K562 (cell line): ENCODE measurements around the gene PPP1R37. TPM values are rescaled to one million over a fixed set of nuclear protein-coding genes. Genes with fewer than 3 reads are reported as not detected.

Experiments
- CBFA2T2 ChIP-seq: fragments of 450-650 bp; conservative IDR thresholded peaks from 2 replicates; pipeline ENCODE4 v1.6.1; 2017; ENCODE audit warnings: mild to moderate bottlenecking
- CCAR2 ChIP-seq: fragments of 200-400 bp; formaldehyde crosslinking; IDR thresholded peaks from 2 replicates; pipeline ENCODE4 v1.6.1; 2017; ENCODE audit warnings: mild to moderate bottlenecking, low read depth, low read length
- DPF2 ChIP-seq: fragments of 450-650 bp; IDR thresholded peaks from 2 replicates; pipeline ENCODE4 v1.6.1; 2016
- EP300 ChIP-seq: IDR thresholded peaks from 2 replicates; pipeline ENCODE4 v1.6.1; 2012; ENCODE audit warnings: low read length, improper control_type of control experiment
- ETV5 ChIP-seq: sonication (generic); formaldehyde crosslinking; IDR thresholded peaks from 2 replicates; pipeline ENCODE4 v1.4.0; 2020; ENCODE audit warnings: low read depth, mild to moderate bottlenecking, missing genetic modification reagents
- FOXA3 ChIP-seq, 2 experiments: fragments of 450-650 bp in 1 of 2; sonication (generic) in 1 of 2; formaldehyde crosslinking; IDR thresholded peaks in 1 of 2; conservative IDR thresholded peaks in 1 of 2; 2 replicates each; pipeline versions ENCODE4 v1.4.0 to v1.8.0; 2020 to 2022; ENCODE audit warnings: mild to moderate bottlenecking in 2 of 2, missing genetic modification reagents in 1 of 2
- GABPA ChIP-seq: fragments of 200-800 bp; sonication (Bioruptor generic); conservative IDR thresholded peaks from 2 replicates; pipeline ENCODE4 v1.6.1; 2016; ENCODE audit warnings: low read depth, missing genetic modification characterization, missing compliant biosample characterization
- HDAC2 ChIP-seq: fragments of 450-650 bp; IDR thresholded peaks from 2 replicates; pipeline ENCODE4 v1.6.1; 2016; ENCODE audit warnings: mild to moderate bottlenecking
- KAT7 ChIP-seq: sonication (generic); formaldehyde crosslinking; IDR thresholded peaks from 2 replicates; pipeline ENCODE4 v1.8.0; 2022; ENCODE audit warnings: missing genetic modification reagents, mild to moderate bottlenecking, borderline replicate concordance
- LCOR ChIP-seq: sonication (generic); formaldehyde crosslinking; IDR thresholded peaks from 2 replicates; pipeline ENCODE4 v1.8.0; 2022; ENCODE audit warnings: mild to moderate bottlenecking, missing genetic modification reagents
- NCOA6 ChIP-seq: fragments of 450-650 bp; IDR thresholded peaks from 2 replicates; pipeline ENCODE4 v1.6.1; 2017; ENCODE audit warnings: mild to moderate bottlenecking
- PHF8 ChIP-seq: fragments of 200-600 bp; sonication (generic); IDR thresholded peaks from 2 replicates; pipeline ENCODE4 v1.6.1; 2012; ENCODE audit warnings: mixed run types, mild to moderate bottlenecking, inconsistent platforms, low read length, moderate library complexity, borderline replicate concordance
- RBM22 ChIP-seq: fragments of 200-400 bp; formaldehyde crosslinking; IDR thresholded peaks from 2 replicates; pipeline ENCODE4 v1.6.1; 2018; ENCODE audit warnings: low read length, low read depth; ENCODE audit not compliant: poor library complexity, severe bottlenecking
- SAFB2 ChIP-seq: fragments of 200-400 bp; formaldehyde crosslinking; IDR thresholded peaks from 2 replicates; pipeline ENCODE4 v1.6.1; 2018; ENCODE audit warnings: borderline replicate concordance, low read length, low read depth, moderate library complexity; ENCODE audit not compliant: severe bottlenecking
- SP1 ChIP-seq: sonication (generic); formaldehyde crosslinking; IDR thresholded peaks from 2 replicates; pipeline ENCODE4 v1.8.1; 2022; ENCODE audit warnings: mild to moderate bottlenecking, missing genetic modification reagents
- SPI1 ChIP-seq: IDR thresholded peaks from 2 replicates; pipeline ENCODE4 v1.6.1; 2011; ENCODE audit warnings: low read depth, low read length, control low read depth, borderline replicate concordance
- TAF15 ChIP-seq: fragments of 200-400 bp; formaldehyde crosslinking; IDR thresholded peaks from 2 replicates; pipeline ENCODE4 v1.6.1; 2017; ENCODE audit warnings: mild to moderate bottlenecking, low read depth, low read length, moderate library complexity
- ZKSCAN1 ChIP-seq: fragments of 150-350 bp; IDR thresholded peaks from 2 replicates; pipeline ENCODE4 v1.6.1; 2016; ENCODE audit warnings: low read depth, low read length
- ZKSCAN8 ChIP-seq: fragments of 200-800 bp; sonication (Bioruptor generic); IDR thresholded peaks from 2 replicates; pipeline ENCODE4 v1.6.1; 2016; ENCODE audit warnings: missing genetic modification characterization, missing compliant biosample characterization
- ZNF165 ChIP-seq: fragments of 250-450 bp; sonication (Bioruptor Pico); IDR thresholded peaks from 2 replicates; pipeline ENCODE4 v1.4.0; 2020; ENCODE audit warnings: borderline replicate concordance
- polyA plus RNA-seq, 8 experiments: library from polyadenylated mRNA; depleted of rRNA in 4 of 8; stranded (reverse) in 5 of 8; unstranded in 3 of 8; fragments of >200 nt; fragmentation: Nextera tagmentation in 2 of 8; fragmentation: Illumina TruSeq in 1 of 8; extraction: Ambion mirVana in 2 of 8; extraction: Trizol in 1 of 8; gene quantifications; 2 replicates each; pipeline versions ENCODE4 v1.2.1 to v1.2.3, GENCODE V29; 2011 to 2014; ENCODE audit warnings: inconsistent platforms in 1 of 8, missing spikeins in 1 of 8
- total RNA-seq, 7 experiments: library from RNA; depleted of rRNA in 6 of 7; stranded (reverse); fragments of >200 nt in 6 of 7; fragmentation: Illumina TruSeq in 2 of 7; extraction: Trizol in 2 of 7; gene quantifications; 2 replicates each; pipeline versions ENCODE4 v1.2.1 to v1.2.3, GENCODE V29; 2011 to 2021; ENCODE audit warnings: low replicate concordance in 1 of 7
- TF ChIP-seq, protein P1 (sequence below), 2 experiments: IDR thresholded peaks; 2 replicates each; pipeline ENCODE4 v1.6.1; 2012; ENCODE audit warnings: improper control_type of control experiment in 2 of 2, low read depth in 2 of 2, low read length in 2 of 2, borderline replicate concordance in 1 of 2
- TF ChIP-seq, protein P2 (sequence below): fragments of 450-650 bp; IDR thresholded peaks from 2 replicates; pipeline ENCODE4 v1.6.1; 2016; ENCODE audit warnings: mild to moderate bottlenecking
- TF ChIP-seq, protein P3 (sequence below): fragments of 450-650 bp; IDR thresholded peaks from 2 replicates; pipeline ENCODE4 v1.6.1; 2016; ENCODE audit warnings: antibody characterized with exemption

PPP1R37 gene
- total and polyA plus RNA-seq, 9 of the 15 experiments (the other 6 are each of a cell fraction or from before 2014, with no cell fraction given), result 0.04 to 20.3 (median 7.3) TPM

- TF ChIP-seq, protein P1, sequence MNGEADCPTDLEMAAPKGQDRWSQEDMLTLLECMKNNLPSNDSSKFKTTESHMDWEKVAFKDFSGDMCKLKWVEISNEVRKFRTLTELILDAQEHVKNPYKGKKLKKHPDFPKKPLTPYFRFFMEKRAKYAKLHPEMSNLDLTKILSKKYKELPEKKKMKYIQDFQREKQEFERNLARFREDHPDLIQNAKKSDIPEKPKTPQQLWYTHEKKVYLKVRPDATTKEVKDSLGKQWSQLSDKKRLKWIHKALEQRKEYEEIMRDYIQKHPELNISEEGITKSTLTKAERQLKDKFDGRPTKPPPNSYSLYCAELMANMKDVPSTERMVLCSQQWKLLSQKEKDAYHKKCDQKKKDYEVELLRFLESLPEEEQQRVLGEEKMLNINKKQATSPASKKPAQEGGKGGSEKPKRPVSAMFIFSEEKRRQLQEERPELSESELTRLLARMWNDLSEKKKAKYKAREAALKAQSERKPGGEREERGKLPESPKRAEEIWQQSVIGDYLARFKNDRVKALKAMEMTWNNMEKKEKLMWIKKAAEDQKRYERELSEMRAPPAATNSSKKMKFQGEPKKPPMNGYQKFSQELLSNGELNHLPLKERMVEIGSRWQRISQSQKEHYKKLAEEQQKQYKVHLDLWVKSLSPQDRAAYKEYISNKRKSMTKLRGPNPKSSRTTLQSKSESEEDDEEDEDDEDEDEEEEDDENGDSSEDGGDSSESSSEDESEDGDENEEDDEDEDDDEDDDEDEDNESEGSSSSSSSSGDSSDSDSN (IDR thresholded peaks at IDR 0.05; ENCODE audit: borderline replicate concordance in 1 of 2, low read depth in 2 of 2, low read length in 2 of 2), result peak; percentile 47 to 62; a peak in 2 of 4 replicates
- TF ChIP-seq GABPA (tag) (peak; percentile 42; the same call in 1 of the 2 replicates), LCOR (CRISPR knock-in tag) (peak; percentile 79), ZKSCAN8 (CRISPR knock-in tag) (no peak), EP300 (no peak), NCOA6 (peak; percentile 57; the same call in 1 of the 2 replicates), ETV5 (CRISPR knock-in tag) (0 out of 2 replicates have a peak, but pooled peaks have one; percentile 19), RBM22 (peak; percentile 1), SPI1 (peak; percentile 53; the same call in 1 of the 2 replicates), KAT7 (CRISPR knock-in tag) (peak; percentile 73; the same call in 1 of the 2 replicates), HDAC2 (peak; percentile 71), TAF15 (no peak), CCAR2 (no peak), SP1 (peak; percentile 15; the same call in 1 of the 2 replicates), CBFA2T2 (no peak), ZKSCAN1 (no peak), DPF2 (peak; percentile 26; the same call in 1 of the 2 replicates), PHF8 (peak; percentile 22; the same call in 1 of the 2 replicates), ZNF165 (CRISPR knock-in tag) (no peak), SAFB2 (no peak), FOXA3 (CRISPR knock-in tag; conservative IDR thresholded peaks at IDR 0.05 in 1 of 2, IDR thresholded peaks at IDR 0.05 in 1 of 2) (no peak)
- TF ChIP-seq, protein P2, sequence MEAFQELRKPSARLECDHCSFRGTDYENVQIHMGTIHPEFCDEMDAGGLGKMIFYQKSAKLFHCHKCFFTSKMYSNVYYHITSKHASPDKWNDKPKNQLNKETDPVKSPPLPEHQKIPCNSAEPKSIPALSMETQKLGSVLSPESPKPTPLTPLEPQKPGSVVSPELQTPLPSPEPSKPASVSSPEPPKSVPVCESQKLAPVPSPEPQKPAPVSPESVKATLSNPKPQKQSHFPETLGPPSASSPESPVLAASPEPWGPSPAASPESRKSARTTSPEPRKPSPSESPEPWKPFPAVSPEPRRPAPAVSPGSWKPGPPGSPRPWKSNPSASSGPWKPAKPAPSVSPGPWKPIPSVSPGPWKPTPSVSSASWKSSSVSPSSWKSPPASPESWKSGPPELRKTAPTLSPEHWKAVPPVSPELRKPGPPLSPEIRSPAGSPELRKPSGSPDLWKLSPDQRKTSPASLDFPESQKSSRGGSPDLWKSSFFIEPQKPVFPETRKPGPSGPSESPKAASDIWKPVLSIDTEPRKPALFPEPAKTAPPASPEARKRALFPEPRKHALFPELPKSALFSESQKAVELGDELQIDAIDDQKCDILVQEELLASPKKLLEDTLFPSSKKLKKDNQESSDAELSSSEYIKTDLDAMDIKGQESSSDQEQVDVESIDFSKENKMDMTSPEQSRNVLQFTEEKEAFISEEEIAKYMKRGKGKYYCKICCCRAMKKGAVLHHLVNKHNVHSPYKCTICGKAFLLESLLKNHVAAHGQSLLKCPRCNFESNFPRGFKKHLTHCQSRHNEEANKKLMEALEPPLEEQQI, result no peak
- TF ChIP-seq, protein P3, sequence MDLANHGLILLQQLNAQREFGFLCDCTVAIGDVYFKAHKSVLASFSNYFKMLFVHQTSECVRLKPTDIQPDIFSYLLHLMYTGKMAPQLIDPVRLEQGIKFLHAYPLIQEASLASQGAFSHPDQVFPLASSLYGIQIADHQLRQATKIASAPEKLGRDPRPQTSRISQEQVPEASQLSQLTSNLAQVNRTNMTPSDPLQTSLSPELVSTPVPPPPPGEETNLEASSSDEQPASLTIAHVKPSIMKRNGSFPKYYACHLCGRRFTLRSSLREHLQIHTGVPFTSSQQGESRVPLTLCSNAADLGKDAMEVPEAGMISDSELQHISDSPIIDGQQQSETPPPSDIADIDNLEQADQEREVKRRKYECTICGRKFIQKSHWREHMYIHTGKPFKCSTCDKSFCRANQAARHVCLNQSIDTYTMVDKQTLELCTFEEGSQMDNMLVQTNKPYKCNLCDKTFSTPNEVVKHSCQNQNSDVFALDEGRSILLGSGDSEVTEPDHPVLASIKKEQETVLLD, result 0 out of 2 replicates have a peak, but pooled peaks have one; percentile 20
Observed at GRCh38 chr19:45075301-45076028, 17.5 kb upstream of the PPP1R37 start (continued).
